ENCODE results near the gene PIK3CA.

DNA sequence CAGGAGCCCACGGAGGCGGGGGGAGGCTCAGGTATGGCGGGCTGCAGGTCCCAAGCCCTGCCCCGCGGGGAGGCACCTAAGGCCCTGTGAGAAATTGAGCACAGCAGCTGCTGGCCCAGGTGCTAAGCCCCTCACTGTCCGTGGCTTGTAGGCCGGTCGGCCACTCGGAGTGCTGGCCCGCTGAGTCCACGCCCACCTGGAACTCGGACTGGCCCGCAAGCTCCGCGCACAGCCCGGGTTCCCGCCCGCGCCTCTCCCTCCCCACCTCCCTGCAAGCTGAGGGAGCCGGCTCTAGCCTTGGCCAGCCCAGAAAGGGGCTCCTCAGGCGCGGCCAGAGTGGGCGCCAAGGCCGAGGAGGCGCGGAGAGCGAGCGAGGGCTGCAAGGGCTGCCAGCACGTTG is 115.0 kb downstream of the PIK3CA start:
- TF ChIP-seq, protein P1, sequence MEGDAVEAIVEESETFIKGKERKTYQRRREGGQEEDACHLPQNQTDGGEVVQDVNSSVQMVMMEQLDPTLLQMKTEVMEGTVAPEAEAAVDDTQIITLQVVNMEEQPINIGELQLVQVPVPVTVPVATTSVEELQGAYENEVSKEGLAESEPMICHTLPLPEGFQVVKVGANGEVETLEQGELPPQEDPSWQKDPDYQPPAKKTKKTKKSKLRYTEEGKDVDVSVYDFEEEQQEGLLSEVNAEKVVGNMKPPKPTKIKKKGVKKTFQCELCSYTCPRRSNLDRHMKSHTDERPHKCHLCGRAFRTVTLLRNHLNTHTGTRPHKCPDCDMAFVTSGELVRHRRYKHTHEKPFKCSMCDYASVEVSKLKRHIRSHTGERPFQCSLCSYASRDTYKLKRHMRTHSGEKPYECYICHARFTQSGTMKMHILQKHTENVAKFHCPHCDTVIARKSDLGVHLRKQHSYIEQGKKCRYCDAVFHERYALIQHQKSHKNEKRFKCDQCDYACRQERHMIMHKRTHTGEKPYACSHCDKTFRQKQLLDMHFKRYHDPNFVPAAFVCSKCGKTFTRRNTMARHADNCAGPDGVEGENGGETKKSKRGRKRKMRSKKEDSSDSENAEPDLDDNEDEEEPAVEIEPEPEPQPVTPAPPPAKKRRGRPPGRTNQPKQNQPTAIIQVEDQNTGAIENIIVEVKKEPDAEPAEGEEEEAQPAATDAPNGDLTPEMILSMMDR (IDR thresholded peaks at IDR 0.05): no peak
- TF ChIP-seq POLR2A (IDR thresholded peaks at IDR 0.05): no peak

Measured in adrenal gland (tissue), 5 donors.